Measurements from ENCODE around the gene DMRTC1. TPM values are rescaled to one million over a fixed set of nuclear protein-coding genes. Genes with fewer than 3 reads are reported as not detected.

Gene DMRTC1, protein sequence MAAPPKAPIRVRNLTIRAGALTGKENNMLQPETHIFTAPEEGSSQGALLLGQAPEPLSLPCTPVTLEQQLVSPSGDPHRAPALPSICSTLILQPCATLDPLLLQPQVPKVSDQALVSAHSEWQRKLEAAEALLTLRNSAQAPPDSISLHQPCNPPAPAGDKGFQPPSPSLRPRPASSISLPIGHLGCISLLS
- total RNA-seq: not detected in 2 replicates

GRCh38 chrX:72943819-72944169 lies at the start of gene DMRTC1:
DMRTC1 (minus strand) TSS chrX:72943837; CDS start chrX:72875694, 68,143 bp downstream.

GRCh38 chrX:72937906-72938305 lies 5.7 kb downstream of the DMRTC1 start, which contains the start of gene FAM236A:
FAM236A (plus strand) TSS chrX:72938206; CDS start chrX:72938263, 57 bp downstream.

DNA sequence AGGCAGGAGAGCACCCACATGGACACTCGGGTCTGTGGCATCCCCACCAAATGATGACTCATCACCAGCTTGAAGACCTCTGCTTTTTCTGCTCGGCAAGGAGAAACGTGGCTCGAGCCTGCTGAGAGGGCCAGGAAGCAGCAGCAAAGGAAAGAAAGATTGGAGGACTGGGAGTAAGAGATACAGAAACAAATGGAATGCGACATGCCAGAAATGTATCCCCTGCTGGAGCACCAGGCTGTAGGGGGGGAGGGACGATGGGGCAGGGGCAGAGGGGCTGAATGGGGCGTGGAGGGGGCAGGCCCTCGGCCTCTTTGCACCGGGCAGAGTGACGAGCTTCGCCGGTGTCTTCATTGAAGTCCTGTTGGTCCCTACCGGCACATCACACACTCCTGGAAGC lies 31.3 kb downstream of the DMRTC1 start, which contains the start of gene FAM236C:
Gene FAM236C, plus strand, starts transcription at position 301 of the 400 bp plus-strand sequence. CDS start 100 bp downstream, outside the sequence.

Other genes with a start within 250 kb of the DMRTC1 start
- gene PHKA1, start 229.5 kb downstream of the DMRTC1 start, total RNA-seq: 8.0 and 14.3 TPM in 2 replicates
- gene DMRTC1B, start 166.9 kb downstream of the DMRTC1 start, total RNA-seq: not detected in 2 replicates
- not detected in 2 replicates for gene FAM236B, start 161.2 kb downstream of the DMRTC1 start, total RNA-seq
- gene FAM236D, start 135.6 kb downstream of the DMRTC1 start, total RNA-seq: not detected in 2 replicates
- not detected in 2 replicates for gene FAM236C, start 31.2 kb downstream of the DMRTC1 start, total RNA-seq
- not detected in 2 replicates for gene FAM236A, start 5.6 kb downstream of the DMRTC1 start, total RNA-seq
- gene PABPC1L2B, start 59.1 kb upstream of the DMRTC1 start, total RNA-seq: not detected in 2 replicates
- not detected in 2 replicates for gene PABPC1L2A, start 135.7 kb upstream of the DMRTC1 start, total RNA-seq

Data from thoracic aorta endothelial cell (primary cell).